DMS153 treated with DMSO at 0.1 percent for 48 hours (cell line): ENCODE measurements around the gene ACOT6.
"Not testable (repeated sequence)": the region's sequence is repeated elsewhere in the genome, so short reads cannot be mapped to it uniquely, and the experiment has no call there.

Experiments
- DNase-seq: peaks from one replicate; lab custom pipeline; 2025; ENCODE audit not compliant: unreplicated experiment; lab: John Stamatoyannopoulos, UW

The ACOT6 gene

DNA sequence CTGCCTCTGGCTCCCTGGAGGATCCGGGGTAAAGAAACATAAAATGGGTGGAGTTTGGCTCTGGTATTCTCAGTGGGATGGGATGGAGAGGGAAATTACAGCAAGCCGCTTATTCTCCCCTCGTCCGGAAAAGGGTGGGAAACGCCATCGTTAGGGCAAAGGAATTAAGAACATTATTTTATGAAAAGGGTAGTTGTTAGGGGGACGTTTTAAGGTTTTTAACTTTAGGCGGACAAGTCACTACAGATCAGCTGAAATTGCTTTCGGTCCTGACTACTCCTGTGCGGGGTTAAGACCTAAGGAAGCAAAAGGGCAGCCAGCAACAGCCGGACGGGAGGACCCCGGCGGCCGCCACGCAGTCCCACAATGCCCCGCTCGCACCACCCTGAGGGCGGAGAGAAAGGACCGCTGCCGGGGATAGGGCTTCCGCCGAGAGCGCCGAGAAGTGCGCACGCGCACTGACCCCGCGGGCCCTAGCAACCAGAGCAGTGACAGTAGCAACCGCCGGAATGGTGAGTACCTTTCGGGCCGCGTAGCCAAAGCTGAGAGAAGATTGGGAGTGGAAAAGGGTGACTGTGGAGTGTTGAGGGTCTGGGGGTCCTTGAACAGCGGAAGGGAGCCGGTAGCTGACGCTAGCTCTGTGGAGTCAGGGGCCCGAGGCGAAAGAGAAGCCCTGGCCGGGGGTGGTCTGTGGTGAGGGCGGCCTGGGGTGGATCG, 32.4 kb downstream of the ACOT6 start, which contains the start of gene DNAL1:
TSS of gene DNAL1 (plus strand) at position 456 of the 717 bp plus-strand sequence. CDS start at position 510, 54 bp downstream.
- peak; percentile 82 for DNase-seq

- no peak for DNase-seq
These were observed 32.9 kb downstream of the ACOT6 start for GRCh38 chr14:73645248-73645610.

- DNase-seq = no peak
These were observed 38.7 kb downstream of the ACOT6 start for GRCh38 chr14:73651005-73651404.

DNA sequence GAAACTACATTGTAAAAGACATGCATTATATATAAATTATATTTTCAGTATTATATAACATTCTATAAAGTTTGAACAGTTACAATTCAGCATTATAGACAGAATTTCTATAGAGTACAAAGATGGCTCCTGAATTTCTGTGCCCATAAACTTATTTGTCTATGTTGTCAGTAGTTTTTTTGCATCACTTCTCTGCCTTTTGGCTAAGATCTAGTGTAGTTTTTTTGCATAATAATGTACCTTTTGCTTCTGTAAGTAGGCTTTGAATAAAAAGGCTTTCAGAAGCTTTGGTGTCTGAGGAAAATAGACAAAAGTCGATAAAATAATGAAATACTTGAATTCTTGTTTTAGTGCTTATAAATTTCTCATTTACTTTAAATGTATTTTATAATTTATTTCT, 43.5 kb downstream of the ACOT6 start:
- DNase-seq = no peak

DNA sequence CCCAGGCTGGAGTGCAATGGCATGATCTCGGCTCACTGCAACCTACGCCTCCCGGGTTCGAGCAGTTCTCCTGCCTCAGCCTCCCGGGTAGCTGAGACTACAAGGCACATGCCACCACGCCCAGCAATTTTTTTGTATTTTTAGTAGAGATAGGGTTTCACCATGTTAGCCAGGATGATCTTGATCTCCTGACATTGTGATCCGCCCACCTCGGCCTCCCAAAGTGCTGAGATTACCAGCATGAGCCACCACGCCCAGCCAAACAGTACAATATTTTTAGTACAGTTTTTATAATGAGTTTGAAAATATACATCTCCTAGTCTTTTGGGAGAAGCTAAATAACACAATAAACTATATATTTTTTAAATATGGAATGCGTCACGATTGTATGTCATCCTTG, 46.9 kb downstream of the ACOT6 start:
- DNase-seq = not testable (repeated sequence)

GRCh38 chr14:73660511-73660910, 48.2 kb downstream of the ACOT6 start:
- no peak for DNase-seq

GRCh38 chr14:73661872-73662271, 49.6 kb downstream of the ACOT6 start:
- DNase-seq = no peak

DNA sequence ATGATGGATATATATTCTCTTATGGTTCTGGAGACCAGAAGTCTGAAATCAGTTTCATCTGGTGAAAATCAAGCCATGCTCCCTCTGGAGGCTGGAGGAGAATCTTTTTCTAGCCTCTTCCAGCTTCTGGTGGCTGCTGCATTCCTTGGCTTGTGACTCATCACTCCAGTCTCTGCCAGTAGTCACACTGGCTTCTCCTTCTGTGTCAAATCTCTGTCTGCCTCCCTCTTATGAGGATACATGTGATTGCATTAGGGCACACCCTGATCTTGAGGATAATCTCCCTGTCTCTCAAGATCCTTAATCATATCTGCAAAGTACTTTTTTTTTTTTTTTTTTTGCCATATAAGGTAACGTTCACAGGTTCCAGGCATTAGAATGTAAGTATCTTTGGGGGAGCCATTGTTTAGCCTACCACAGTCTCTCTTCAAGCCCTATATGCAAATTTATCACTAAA, 50.2 kb downstream of the ACOT6 start:
- DNase-seq = no peak

DNA sequence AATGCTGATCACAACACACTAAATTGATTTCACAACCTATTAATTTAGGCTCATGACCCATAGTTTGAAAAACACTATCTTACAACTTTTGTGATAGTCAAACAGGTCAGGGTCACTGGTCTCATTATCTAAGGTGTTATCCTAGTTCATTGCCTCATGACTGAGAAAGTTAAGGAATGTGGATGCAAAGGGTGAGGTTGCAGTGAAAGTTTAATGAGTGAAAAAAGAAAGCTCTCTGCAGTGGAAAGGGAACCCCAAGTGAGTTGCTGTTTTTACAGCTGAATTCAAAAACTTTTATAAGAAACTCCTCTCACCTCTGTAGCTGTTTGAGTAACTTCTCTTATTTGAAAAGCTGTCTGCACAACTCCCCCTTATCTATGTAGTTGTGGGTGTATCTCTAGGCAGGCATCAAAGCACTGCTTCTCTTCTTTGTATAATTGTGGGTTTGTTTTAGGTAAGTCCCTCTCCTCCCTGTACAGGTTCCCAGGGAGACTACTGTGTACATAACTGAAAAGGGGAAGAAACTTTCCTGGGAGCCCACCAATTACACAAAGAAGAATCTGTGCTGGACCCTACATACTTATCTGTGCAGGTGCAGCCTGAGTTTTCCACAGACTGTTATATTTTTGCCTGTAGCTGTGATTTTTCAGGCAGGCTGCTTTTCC, 51.4 kb downstream of the ACOT6 start:
- no peak for DNase-seq

DNA sequence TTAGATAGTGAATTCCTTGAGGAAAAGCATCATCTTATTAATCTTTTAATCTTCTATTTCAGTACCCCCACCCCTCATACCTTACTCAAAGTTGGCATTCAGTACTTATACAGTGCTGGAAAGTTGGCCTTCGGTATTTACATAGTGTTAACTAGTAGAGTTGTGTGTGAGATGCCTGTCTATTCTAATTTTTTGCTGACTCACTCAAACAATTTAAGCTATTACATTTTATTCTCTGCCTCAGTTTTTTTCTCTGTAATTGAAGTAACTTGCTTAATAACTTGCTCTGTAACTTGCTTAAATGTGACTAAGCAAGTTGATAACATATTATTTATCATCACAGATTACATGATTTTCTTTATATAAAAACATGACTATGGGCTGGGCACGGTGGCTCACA, 52.8 kb downstream of the ACOT6 start:
- DNase-seq = no peak

DNA sequence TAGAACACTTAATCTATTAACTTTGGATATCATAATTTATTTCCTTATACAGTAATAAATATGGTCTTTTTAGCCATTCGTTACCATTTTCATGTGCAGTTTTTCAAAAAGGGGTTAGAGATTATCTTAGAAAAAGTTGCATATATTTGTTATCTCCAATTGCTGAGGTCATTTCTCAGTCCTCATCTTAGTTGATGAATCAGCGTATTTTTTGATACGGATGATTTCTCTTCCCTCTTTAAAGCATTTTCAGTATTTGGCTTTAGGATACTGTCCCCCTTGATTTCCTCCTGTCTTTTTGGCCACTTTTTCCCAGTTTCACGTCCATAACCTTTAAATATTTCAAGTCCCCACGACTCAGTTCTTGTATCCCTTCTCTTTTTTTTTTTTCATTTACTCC, 54.3 kb downstream of the ACOT6 start:
- DNase-seq = no peak

GRCh38 chr14:73667854-73668253, 55.5 kb downstream of the ACOT6 start:
- DNase-seq = no peak
